ENCODE results near the gene MAPK4. TPM values are rescaled to one million over a fixed set of nuclear protein-coding genes. Genes with fewer than 3 reads are reported as not detected.

MAPK4 gene
- total and polyA plus RNA-seq, 10 of the 15 experiments (the other 5 are each of a cell fraction or from before 2014, with no cell fraction given) = 0.03 to 0.11 (median 0.06) TPM; not detected in 4

DNA sequence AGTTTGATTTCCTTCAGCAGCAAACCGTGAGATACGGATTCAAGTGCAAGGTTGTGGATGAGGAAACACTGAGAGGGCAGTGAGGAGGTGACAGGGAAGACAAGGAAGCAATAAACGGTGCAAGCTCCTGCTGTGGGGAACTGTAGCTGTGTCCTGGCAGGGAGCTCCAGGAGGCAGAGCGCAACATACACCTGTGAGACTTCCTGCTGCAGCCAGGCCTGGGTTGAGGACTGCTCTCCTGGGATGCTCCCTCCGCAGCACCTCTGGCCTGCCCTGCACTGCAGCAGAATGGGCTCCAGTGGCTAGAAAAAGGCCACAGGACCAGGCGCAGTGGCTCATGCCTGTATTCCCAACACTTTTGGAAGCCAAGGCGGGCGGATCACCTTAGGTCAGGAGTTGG, 174.5 kb downstream of the MAPK4 start:
- ChIA-PET CTCF (no interaction called here), RAD21 (ENCODE audit: unreplicated experiment) (no interaction called here), POLR2A (no interaction called here), SMC1A (ENCODE audit: uncharacterized antibody, unreplicated experiment) (no interaction called here)
- Histone ChIP-seq H3K9ac (ENCODE audit: control insufficient read depth, insufficient read depth, low read length) (no peak overlapping the region), H3K4me2 (ENCODE audit: control insufficient read depth, insufficient read depth) (no peak overlapping the region), H3K9me3 (replicated peaks; ENCODE audit: control insufficient read depth, insufficient read depth, low read length) (no peaks in the 10 kb centered on the region), H3K36me3 (ENCODE audit: control insufficient read depth in 2 of 2, insufficient read depth in 2 of 2, low read length in 1 of 2) (no peaks in the 10 kb centered on the region), H4K20me1 (ENCODE audit: control insufficient read depth, insufficient read depth) (no peaks in the 10 kb centered on the region), H3K4me3 (no peak overlapping the region), H3K27ac (ENCODE audit: control insufficient read depth, insufficient read depth) (no peak overlapping the region), H3K79me2 (ENCODE audit: control insufficient read depth, insufficient read depth, low read length) (no peaks in the 10 kb centered on the region), H3K4me1 (ENCODE audit: control insufficient read depth, insufficient read depth, low read length) (no peaks in the 10 kb centered on the region), H2AFZ (ENCODE audit: control insufficient read depth, low read depth, low read length) (no peak overlapping the region), H3K27me3 (replicated peaks in 1 of 2; ENCODE audit: control insufficient read depth in 2 of 2, insufficient read depth in 2 of 2, low read length in 1 of 2) (no peaks in the 10 kb centered on the region; a peak in 1 of 4 replicates)
- intact Hi-C loops (cut with micrococcal nuclease; ENCODE audit: unreplicated experiment) = no loop called here
- 41% methylated on average over 8 of the region's 8 CpGs for WGBS (ENCODE audit: insufficient coverage, insufficient replicate concordance, low lambda C conversion rate, missing lambda C conversion rate)
- ATAC-seq (no peak), FAIRE-seq (no peak), DNase-seq (ENCODE audit: low read depth, low spot score) (no peak)
- in situ Hi-C loops (cut with MboI) = no loop called here
- no TSS peak for BruUV-seq (replicated peaks)
- TF ChIP-seq TCF12 (IDR thresholded peaks at IDR 0.05; ENCODE audit: low read depth, low read length) (no peak), HSF1 (IDR thresholded peaks at IDR 0.05; ENCODE audit: low read depth, low read length) (no peak), POLR2AphosphoS5 (IDR thresholded peaks at IDR 0.05; ENCODE audit: low read length) (no peak), LARP7 (IDR thresholded peaks at IDR 0.05) (no peak), MYC (IDR thresholded peaks at IDR 0.05; ENCODE audit: insufficient read depth, insufficient read length, insufficient replicate concordance, low read length, severe bottlenecking) (no peak), SPI1 (IDR thresholded peaks at IDR 0.05; ENCODE audit: borderline replicate concordance, insufficient read depth, low read depth, low read length) (no peak), ZNF384 (IDR thresholded peaks at IDR 0.05; ENCODE audit: borderline replicate concordance, low read depth, low read length) (no peak), MTA2 (IDR thresholded peaks at IDR 0.05; ENCODE audit: low read depth) (no peak), TARDBP (IDR thresholded peaks at IDR 0.05; ENCODE audit: borderline replicate concordance) (no peak), EGR1 (IDR thresholded peaks at IDR 0.05; ENCODE audit: borderline replicate concordance in 1 of 2, low read depth in 2 of 2, low read length in 2 of 2) (no peak), NR2C1 (IDR thresholded peaks at IDR 0.05) (no peak), BCLAF1 (IDR thresholded peaks at IDR 0.05) (no peak)
- TF ChIP-seq, protein P1, sequence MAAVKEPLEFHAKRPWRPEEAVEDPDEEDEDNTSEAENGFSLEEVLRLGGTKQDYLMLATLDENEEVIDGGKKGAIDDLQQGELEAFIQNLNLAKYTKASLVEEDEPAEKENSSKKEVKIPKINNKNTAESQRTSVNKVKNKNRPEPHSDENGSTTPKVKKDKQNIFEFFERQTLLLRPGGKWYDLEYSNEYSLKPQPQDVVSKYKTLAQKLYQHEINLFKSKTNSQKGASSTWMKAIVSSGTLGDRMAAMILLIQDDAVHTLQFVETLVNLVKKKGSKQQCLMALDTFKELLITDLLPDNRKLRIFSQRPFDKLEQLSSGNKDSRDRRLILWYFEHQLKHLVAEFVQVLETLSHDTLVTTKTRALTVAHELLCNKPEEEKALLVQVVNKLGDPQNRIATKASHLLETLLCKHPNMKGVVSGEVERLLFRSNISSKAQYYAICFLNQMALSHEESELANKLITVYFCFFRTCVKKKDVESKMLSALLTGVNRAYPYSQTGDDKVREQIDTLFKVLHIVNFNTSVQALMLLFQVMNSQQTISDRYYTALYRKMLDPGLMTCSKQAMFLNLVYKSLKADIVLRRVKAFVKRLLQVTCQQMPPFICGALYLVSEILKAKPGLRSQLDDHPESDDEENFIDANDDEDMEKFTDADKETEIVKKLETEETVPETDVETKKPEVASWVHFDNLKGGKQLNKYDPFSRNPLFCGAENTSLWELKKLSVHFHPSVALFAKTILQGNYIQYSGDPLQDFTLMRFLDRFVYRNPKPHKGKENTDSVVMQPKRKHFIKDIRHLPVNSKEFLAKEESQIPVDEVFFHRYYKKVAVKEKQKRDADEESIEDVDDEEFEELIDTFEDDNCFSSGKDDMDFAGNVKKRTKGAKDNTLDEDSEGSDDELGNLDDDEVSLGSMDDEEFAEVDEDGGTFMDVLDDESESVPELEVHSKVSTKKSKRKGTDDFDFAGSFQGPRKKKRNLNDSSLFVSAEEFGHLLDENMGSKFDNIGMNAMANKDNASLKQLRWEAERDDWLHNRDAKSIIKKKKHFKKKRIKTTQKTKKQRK (IDR thresholded peaks at IDR 0.05; ENCODE audit: low read depth, low read length) = no peak
- TF ChIP-seq, protein P2, sequence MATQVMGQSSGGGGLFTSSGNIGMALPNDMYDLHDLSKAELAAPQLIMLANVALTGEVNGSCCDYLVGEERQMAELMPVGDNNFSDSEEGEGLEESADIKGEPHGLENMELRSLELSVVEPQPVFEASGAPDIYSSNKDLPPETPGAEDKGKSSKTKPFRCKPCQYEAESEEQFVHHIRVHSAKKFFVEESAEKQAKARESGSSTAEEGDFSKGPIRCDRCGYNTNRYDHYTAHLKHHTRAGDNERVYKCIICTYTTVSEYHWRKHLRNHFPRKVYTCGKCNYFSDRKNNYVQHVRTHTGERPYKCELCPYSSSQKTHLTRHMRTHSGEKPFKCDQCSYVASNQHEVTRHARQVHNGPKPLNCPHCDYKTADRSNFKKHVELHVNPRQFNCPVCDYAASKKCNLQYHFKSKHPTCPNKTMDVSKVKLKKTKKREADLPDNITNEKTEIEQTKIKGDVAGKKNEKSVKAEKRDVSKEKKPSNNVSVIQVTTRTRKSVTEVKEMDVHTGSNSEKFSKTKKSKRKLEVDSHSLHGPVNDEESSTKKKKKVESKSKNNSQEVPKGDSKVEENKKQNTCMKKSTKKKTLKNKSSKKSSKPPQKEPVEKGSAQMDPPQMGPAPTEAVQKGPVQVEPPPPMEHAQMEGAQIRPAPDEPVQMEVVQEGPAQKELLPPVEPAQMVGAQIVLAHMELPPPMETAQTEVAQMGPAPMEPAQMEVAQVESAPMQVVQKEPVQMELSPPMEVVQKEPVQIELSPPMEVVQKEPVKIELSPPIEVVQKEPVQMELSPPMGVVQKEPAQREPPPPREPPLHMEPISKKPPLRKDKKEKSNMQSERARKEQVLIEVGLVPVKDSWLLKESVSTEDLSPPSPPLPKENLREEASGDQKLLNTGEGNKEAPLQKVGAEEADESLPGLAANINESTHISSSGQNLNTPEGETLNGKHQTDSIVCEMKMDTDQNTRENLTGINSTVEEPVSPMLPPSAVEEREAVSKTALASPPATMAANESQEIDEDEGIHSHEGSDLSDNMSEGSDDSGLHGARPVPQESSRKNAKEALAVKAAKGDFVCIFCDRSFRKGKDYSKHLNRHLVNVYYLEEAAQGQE (IDR thresholded peaks at IDR 0.05; ENCODE audit: low read depth, low read length) = no peak

All from GM12878 (cell line).